Thoracic aorta (tissue), 2 donors: ENCODE data around the gene AGPAT3. TPM values are rescaled to one million over a fixed set of nuclear protein-coding genes. Genes with fewer than 3 reads are reported as not detected.

Experiments
- ATAC-seq: fragments of 150-250 bp; one replicate; pipeline ENCODE4 v1.8.0; 2017; ENCODE audit warnings: low read depth; ENCODE audit not compliant: insufficient number of reproducible peaks, low FRiP score
- DNase-seq: peaks from one replicate; pipeline ENCODE4 v3.0.0-alpha.2; 2020; ENCODE audit warnings: low spot score
- H3K27ac ChIP-seq, 2 donors: fragments of 200-600 bp; sonication (generic); 1 replicate in 1 of 2; 2 replicates in 1 of 2; pipeline ENCODE4 v1.5.1; 2016; ENCODE audit warnings: mild to moderate bottlenecking in 2 of 2, moderate library complexity in 2 of 2
- H3K27me3 ChIP-seq: fragments of 200-600 bp; sonication (generic); replicated peaks from 2 replicates; pipeline ENCODE4 v1.6.0; 2016; ENCODE audit warnings: mild to moderate bottlenecking; ENCODE audit not compliant: insufficient read depth
- H3K36me3 ChIP-seq: fragments of 200-600 bp; sonication (generic); one replicate; pipeline ENCODE4 v1.5.1; 2016
- H3K4me1 ChIP-seq, 2 donors: fragments of 200-600 bp; sonication (generic); 1 replicate in 1 of 2; 2 replicates in 1 of 2; pipeline versions ENCODE4 v1.5.1 to v1.6.0; 2016; ENCODE audit warnings: low read depth in 2 of 2, mild to moderate bottlenecking in 1 of 2; ENCODE audit not compliant: control insufficient read depth in 1 of 2
- H3K4me3 ChIP-seq: fragments of 200-600 bp; sonication (generic); 2 replicates; pipeline ENCODE4 v1.5.1; 2016; ENCODE audit warnings: mild to moderate bottlenecking
- H3K9me3 ChIP-seq: fragments of 200-600 bp; sonication (generic); 2 replicates; pipeline ENCODE4 v1.5.1; 2016
- CTCF ChIP-seq: fragments of 200-600 bp; sonication (generic); IDR thresholded peaks from one replicate; pipeline ENCODE4 v1.5.1; 2019; ENCODE audit warnings: antibody characterized with exemption
- total RNA-seq, 2 donors: library from RNA; depleted of rRNA; stranded (reverse); fragments of >200 nt; gene quantifications; one replicate each; pipeline versions ENCODE4 v1.1.0 to v1.2.3, GENCODE V29; 2016

Gene AGPAT3
- total RNA-seq, 2 donors from 2014 or later = 32.8 to 37.9 TPM

GRCh38 chr21:43913928-43914327, 48.9 kb downstream of the AGPAT3 start:
- no peak for DNase-seq
- Histone ChIP-seq H3K4me1 (no peaks in the 10 kb centered on the region), H3K36me3 (no peaks in the 10 kb centered on the region), H3K9me3 (no peaks in the 10 kb centered on the region), H3K27ac (no peak overlapping the region), H3K4me3 (no peak overlapping the region), H3K27me3 (no peaks in the 10 kb centered on the region)
- TF ChIP-seq CTCF = no peak
- no peak for ATAC-seq

DNA sequence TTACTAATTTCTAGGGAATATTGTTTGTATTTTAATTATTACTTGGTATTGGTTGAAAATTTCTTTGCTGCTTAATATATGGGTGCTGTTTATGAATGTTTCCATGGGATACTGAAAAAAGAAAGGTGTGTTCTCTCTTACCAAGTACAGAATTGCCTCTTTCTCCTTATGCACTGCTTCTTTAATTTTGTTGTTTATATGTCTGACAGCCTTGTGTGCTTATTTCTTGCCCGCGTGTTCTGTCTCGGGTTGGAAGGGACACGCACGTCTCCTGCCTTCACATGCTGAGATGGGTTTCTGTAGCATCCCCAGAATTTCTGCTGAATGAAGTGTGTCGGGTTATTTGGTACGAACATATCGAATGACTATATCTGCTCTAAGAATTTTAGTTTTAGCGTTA, 51.1 kb downstream of the AGPAT3 start:
- ATAC-seq = no peak
- Histone ChIP-seq H3K9me3 (no peaks in the 10 kb centered on the region), H3K27me3 (no peaks in the 10 kb centered on the region), H3K36me3 (no peaks in the 10 kb centered on the region), H3K27ac (no peak overlapping the region), H3K4me1 (no peaks in the 10 kb centered on the region), H3K4me3 (no peak overlapping the region)
- TF ChIP-seq CTCF = no peak
- no peak for DNase-seq

DNA sequence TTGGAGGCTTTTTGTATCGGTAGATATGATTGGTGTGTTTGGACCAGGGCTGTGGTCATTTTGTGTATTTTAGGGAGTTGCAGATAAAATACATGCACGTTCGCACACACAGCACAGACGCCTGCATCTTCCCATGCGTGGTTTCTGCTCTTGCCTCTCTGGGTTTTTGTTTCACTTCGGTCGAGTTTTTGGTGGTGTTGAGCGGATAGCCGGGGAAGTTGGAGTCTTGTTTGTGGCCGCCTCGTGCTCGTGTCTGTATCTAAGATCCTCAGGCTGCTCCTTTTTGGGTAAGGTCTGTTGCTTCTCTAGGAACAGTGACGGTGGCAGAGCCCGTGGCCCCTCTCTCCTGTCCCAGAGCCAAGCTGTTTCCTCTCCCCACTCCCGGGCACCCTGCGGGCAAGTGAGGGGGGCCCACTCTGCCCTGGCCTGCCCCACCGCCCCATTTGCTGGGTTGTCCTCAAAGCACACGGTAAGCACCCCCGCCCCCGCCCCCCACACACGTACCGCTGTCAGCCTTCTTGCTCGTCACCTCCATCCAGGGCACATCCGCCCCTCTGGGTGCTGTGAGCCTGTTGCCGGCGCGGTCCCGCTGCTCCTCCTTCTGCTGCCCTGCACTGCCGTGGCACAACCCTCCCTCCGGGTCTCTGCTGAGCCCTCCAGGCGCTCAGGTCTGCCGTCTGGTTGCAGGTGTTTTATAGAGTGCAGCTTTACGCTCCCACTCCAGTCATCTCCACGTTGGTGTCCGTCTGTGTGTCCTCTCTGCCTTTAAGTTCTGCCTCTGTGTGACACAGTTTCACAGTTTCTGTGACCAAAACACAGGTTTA, 51.9 kb downstream of the AGPAT3 start:
- Histone ChIP-seq H3K4me1 (peaks cover 0 to under 1% of the 10 kb centered on the region in 2 donors), H3K4me3 (peak overlapping the region; percentile 42), H3K9me3 (no peaks in the 10 kb centered on the region), H3K27ac (no peak overlapping the region), H3K27me3 (no peaks in the 10 kb centered on the region), H3K36me3 (no peaks in the 10 kb centered on the region)
- no peak for ATAC-seq
- TF ChIP-seq CTCF = no peak
- DNase-seq = no peak

GRCh38 chr21:43917515-43918384, 52.7 kb downstream of the AGPAT3 start:
- Histone ChIP-seq H3K36me3 (no peaks in the 10 kb centered on the region), H3K4me1 (peaks cover 0 to 9% of the 10 kb centered on the region in 2 donors), H3K27me3 (no peaks in the 10 kb centered on the region), H3K9me3 (no peaks in the 10 kb centered on the region), H3K27ac (no peak overlapping the region), H3K4me3 (no peak overlapping the region)
- no peak for TF ChIP-seq CTCF
- DNase-seq = no peak
- ATAC-seq = no peak

DNA sequence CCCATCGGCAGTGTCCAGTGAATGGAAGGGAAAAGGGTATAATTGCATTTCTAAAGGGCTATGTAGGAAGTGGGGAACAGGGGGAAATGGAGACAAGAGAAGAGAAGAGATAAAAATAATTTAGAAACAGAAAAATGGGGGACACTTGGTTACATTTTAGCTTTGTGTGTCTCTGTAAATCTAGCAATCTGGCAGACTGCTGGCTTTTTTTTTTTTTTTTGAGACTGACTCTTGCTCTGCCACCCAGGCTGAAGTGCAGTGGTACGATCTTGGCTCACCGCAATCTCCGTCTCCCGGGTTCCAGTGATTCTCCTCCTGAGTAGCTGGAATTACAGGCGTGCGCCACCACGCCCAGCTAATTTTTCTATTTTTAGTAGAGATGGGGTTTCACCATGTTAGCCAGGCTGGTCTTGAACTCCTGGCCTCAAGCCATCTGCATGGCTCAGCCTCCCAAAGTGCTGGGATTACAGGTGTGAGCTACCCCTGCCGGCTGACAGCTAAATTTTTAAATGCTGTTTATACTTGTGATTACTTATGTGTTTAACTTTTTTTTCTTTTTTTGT, 53.4 kb downstream of the AGPAT3 start:
- peaks cover 0 to 16% of the 10 kb centered on the region in 2 donors for H3K4me1 ChIP-seq

More for the DNA sequence above, 53.4 kb downstream of the AGPAT3 start:
- H3K9me3 ChIP-seq = no peaks in the 10 kb centered on the region
- DNase-seq (no peak), ATAC-seq (no peak)
- no peak overlapping the region for H3K4me3 ChIP-seq
- no peaks in the 10 kb centered on the region for H3K27me3 ChIP-seq
- no peaks in the 10 kb centered on the region for H3K36me3 ChIP-seq
- H3K27ac ChIP-seq = no peak overlapping the region
- TF ChIP-seq CTCF = no peak
